Smooth muscle cell (in vitro differentiated cells): ENCODE measurements around the gene DNPEP. TPM values are rescaled to one million over a fixed set of nuclear protein-coding genes. Genes with fewer than 3 reads are reported as not detected.

Experiments
- DNase-seq: peaks from one replicate; lab custom pipeline; 2025; ENCODE audit not compliant: unreplicated experiment; lab: John Stamatoyannopoulos, UW
- H2AFZ ChIP-seq: fragments of 200-600 bp; sonication (generic); 2 replicates; pipeline ENCODE4 v1.6.0; 2016; ENCODE audit warnings: antibody characterized with exemption, low read depth, mild to moderate bottlenecking
- H3F3A ChIP-seq: fragments of 200-600 bp; sonication (generic); 2 replicates; pipeline ENCODE4 v1.6.0; 2017; ENCODE audit warnings: antibody characterized with exemption, low read depth
- H3K27ac ChIP-seq: fragments of 200-600 bp; sonication (generic); 2 replicates; pipeline ENCODE4 v1.5.1; 2016; ENCODE audit warnings: low read depth, mild to moderate bottlenecking
- H3K27me3 ChIP-seq: fragments of 200-600 bp; sonication (generic); 2 replicates; pipeline ENCODE4 v1.6.1; 2016; ENCODE audit warnings: low read depth, mild to moderate bottlenecking
- H3K36me3 ChIP-seq: fragments of 200-600 bp; sonication (generic); 2 replicates; pipeline ENCODE4 v1.5.1; 2016; ENCODE audit warnings: low read depth
- H3K4me1 ChIP-seq: fragments of 200-600 bp; sonication (generic); 2 replicates; pipeline ENCODE4 v1.5.1; 2016; ENCODE audit warnings: low read depth
- H3K4me2 ChIP-seq: fragments of 200-600 bp; sonication (generic); 2 replicates; pipeline ENCODE4 v1.6.0; 2016; ENCODE audit warnings: mild to moderate bottlenecking
- H3K4me3 ChIP-seq: fragments of 200-600 bp; sonication (generic); 2 replicates; pipeline ENCODE4 v1.5.1; 2016; ENCODE audit warnings: mild to moderate bottlenecking
- H3K79me2 ChIP-seq: fragments of 200-600 bp; sonication (generic); 2 replicates; pipeline ENCODE4 v1.6.0; 2016; ENCODE audit warnings: low read depth, mild to moderate bottlenecking
- H3K9ac ChIP-seq: fragments of 200-600 bp; sonication (generic); 2 replicates; pipeline ENCODE4 v1.6.0; 2016; ENCODE audit warnings: low read depth
- H3K9me3 ChIP-seq: fragments of 200-600 bp; sonication (generic); replicated peaks from 2 replicates; pipeline ENCODE4 v1.5.1; 2016; ENCODE audit warnings: low read depth
- H4K20me1 ChIP-seq: fragments of 200-600 bp; sonication (generic); 2 replicates; pipeline ENCODE4 v1.6.0; 2016; ENCODE audit warnings: low read depth
- CTCF ChIP-seq: fragments of 200-600 bp; sonication (generic); IDR thresholded peaks from 2 replicates; pipeline ENCODE4 v1.5.1; 2017; ENCODE audit warnings: borderline replicate concordance, mild to moderate bottlenecking, antibody characterized with exemption; ENCODE audit not compliant: insufficient read depth, poor library complexity, severe bottlenecking
- WGBS: methylation state at CpG from one replicate; pipeline ENCODE4 v1.1.7; 2016; ENCODE audit warnings: low lambda C conversion rate; 5-methylcytosine and 5-hydroxymethylcytosine counted together
- polyA plus RNA-seq: library from polyadenylated mRNA; unstranded; fragments of >200 nt; fragmentation: Nextera tagmentation; extraction: Ambion mirVana; gene quantifications from 2 replicates; pipeline ENCODE4 v1.2.1, GENCODE V29; 2016
- total RNA-seq: library from RNA; depleted of rRNA; stranded (reverse); fragments of >200 nt; gene quantifications from 2 replicates; pipeline ENCODE4 v1.2.3, GENCODE V29; 2014

DNPEP gene
- total and polyA plus RNA-seq, 2 experiments from 2014 or later: 48.1 to 137 TPM

DNA sequence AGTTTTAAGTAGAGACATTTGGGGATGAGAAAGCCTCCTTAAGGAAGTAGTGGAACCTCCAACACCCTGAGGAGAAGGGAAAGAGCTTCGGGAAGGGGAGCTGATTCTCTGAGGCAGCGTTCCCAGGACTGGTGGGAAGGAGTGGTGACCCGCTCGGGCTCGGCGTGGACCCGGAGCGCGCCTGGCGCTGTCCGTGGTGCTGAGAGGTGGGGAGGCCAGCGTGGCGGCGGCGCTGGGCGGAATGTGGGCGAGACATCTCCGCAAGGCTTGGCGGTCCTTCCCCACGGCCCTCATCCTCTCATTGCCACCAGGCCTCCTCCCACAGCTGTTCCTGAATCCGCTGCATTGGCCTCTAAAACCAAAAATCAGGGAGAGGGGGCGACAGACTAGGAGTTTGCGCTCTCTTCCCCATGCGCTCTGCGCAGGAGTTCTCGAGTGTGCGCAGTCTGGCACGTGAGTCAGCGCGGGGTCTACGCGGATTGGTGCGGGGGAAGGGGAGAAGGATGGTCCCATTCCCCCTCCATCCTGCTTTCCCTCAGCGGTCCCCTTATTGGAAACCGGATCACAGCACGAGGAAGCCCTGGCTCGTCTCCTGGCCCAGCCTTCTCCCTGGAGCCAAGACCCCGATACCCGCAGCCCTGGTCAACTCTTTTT, 56.0 kb downstream of the DNPEP start:
- H3K27me3 ChIP-seq: peaks cover 86% of the 10 kb centered on the region
- no peak overlapping the region for H2AFZ ChIP-seq
- TF ChIP-seq CTCF: no peak

GRCh38 chr2:219327719-219328118, 60.0 kb downstream of the DNPEP start:
- H3F3A ChIP-seq: no peaks in the 10 kb centered on the region
- H3K9me3 ChIP-seq: no peaks in the 10 kb centered on the region
- no peak for TF ChIP-seq CTCF
- H3K9ac ChIP-seq: no peak overlapping the region
- no peak overlapping the region for H2AFZ ChIP-seq
- peaks cover 71% of the 10 kb centered on the region for H3K27me3 ChIP-seq
- WGBS: 80% methylated on average over 2 of the region's 2 CpGs
- H3K79me2 ChIP-seq: no peaks in the 10 kb centered on the region
- H3K27ac ChIP-seq: no peak overlapping the region
- H3K4me3 ChIP-seq: no peak overlapping the region
- DNase-seq: no peak
- no peak overlapping the region for H3K4me2 ChIP-seq
- no peaks in the 10 kb centered on the region for H3K4me1 ChIP-seq
- H4K20me1 ChIP-seq: no peaks in the 10 kb centered on the region
- H3K36me3 ChIP-seq: no peaks in the 10 kb centered on the region

More for the DNA sequence above, 56.0 kb downstream of the DNPEP start:
- Histone ChIP-seq H3K79me2 (no peaks in the 10 kb centered on the region), H3K4me2 (peak overlapping the region; percentile 59), H3K27ac (no peak overlapping the region), H3K9ac (no peak overlapping the region), H3K4me3 (no peak overlapping the region), H4K20me1 (no peaks in the 10 kb centered on the region), H3K4me1 (no peaks in the 10 kb centered on the region), H3F3A (no peaks in the 10 kb centered on the region), H3K9me3 (no peaks in the 10 kb centered on the region), H3K36me3 (no peaks in the 10 kb centered on the region)
- WGBS: 17% methylated on average over 39 of the region's 39 CpGs
- DNase-seq: peak; percentile 32

- H3K36me3 ChIP-seq: no peaks in the 10 kb centered on the region
- no peaks in the 10 kb centered on the region for H3K4me1 ChIP-seq
- H3K27me3 ChIP-seq: peaks cover 67% of the 10 kb centered on the region
- H3K27ac ChIP-seq: no peak overlapping the region
- H4K20me1 ChIP-seq: no peaks in the 10 kb centered on the region
- WGBS: 82% methylated on average over 9 of the region's 9 CpGs
- H3K9ac ChIP-seq: no peak overlapping the region
- TF ChIP-seq CTCF: no peak
- no peaks in the 10 kb centered on the region for H3K79me2 ChIP-seq
- no peak for DNase-seq
- no peaks in the 10 kb centered on the region for H3K9me3 ChIP-seq
- no peak overlapping the region for H2AFZ ChIP-seq
- no peaks in the 10 kb centered on the region for H3F3A ChIP-seq
- H3K4me3 ChIP-seq: no peak overlapping the region
- H3K4me2 ChIP-seq: no peak overlapping the region
These were observed 61.9 kb downstream of the DNPEP start for GRCh38 chr2:219325657-219326315.
